K562 (cell line): ENCODE data around the gene CLDN11. TPM values are rescaled to one million over a fixed set of nuclear protein-coding genes. Genes with fewer than 3 reads are reported as not detected.

ENCODE experiments used
- ATAC-seq: fragments of 200-7000 bp; cut with Tn5 transposase; 3 replicates; pipeline ENCODE4 v1.9.1; 2020; ENCODE audit warnings: moderate library complexity
- BruUV-seq: library from RNA; stranded (reverse); fragments of 400-500 nt; replicated peaks from 2 replicates; lab custom pipeline; 2021; lab: Mats Ljungman, UMichigan
- CTCF ChIA-PET: fragments of 300-600 bp; formaldehyde crosslinking; extraction: SDS; loops from one replicate; lab custom pipeline; 2021; ENCODE audit warnings: low intra/inter-chr PET ratio; lab: Yijun Ruan, JAX
- POLR2A ChIA-PET: fragments of 300-600, 350-650 bp; sonication (Branson Sonifier 250); formaldehyde crosslinking; extraction: SDS; loops from one replicate; lab custom pipeline; 2021; ENCODE audit warnings: antibody characterized with exemption, inconsistent platforms; lab: Yijun Ruan, JAX
- DNase-seq, 4 experiments: peaks; one replicate each; pipeline versions ENCODE4 v3.0.0 to v3.0.0-alpha.2; 2011 to 2018; ENCODE audit warnings: low spot score in 3 of 4, mixed read lengths in 3 of 4; ENCODE audit errors: extremely low read depth in 1 of 4
- FAIRE-seq: peaks from 2 replicates; lab custom pipeline; 2011; peaks lifted over from hg19 to GRCh38; lab: Jason Lieb, UNC
- H2AFZ ChIP-seq: 2 replicates; pipeline ENCODE4 v1.6.0; 2011; ENCODE audit warnings: low read depth, low read length, control low read depth, inconsistent platforms
- H3K27ac ChIP-seq: fragments of 200-600 bp; 3 replicates; pipeline ENCODE4 v1.8.0; 2011; ENCODE audit warnings: low read depth, mild to moderate bottlenecking, control low read depth, inconsistent platforms, low read length, moderate library complexity, mixed read lengths; ENCODE audit errors: extremely low read depth
- H3K27me3 ChIP-seq, 2 experiments: fragments of 300-600 bp in 1 of 2; 2 replicates in 1 of 2; 3 replicates in 1 of 2; pipeline versions ENCODE4 v1.6.0 to v1.8.0; 2011; ENCODE audit warnings: inconsistent platforms in 2 of 2, low read length in 2 of 2, mild to moderate bottlenecking in 1 of 2, mixed read lengths in 1 of 2, moderate library complexity in 1 of 2; ENCODE audit not compliant: control insufficient read depth in 2 of 2, insufficient read depth in 2 of 2
- H3K36me3 ChIP-seq: fragments of 300-600 bp; 3 replicates; pipeline ENCODE4 v1.8.0; 2011; ENCODE audit warnings: mild to moderate bottlenecking, low read length, inconsistent platforms; ENCODE audit not compliant: control insufficient read depth, insufficient read depth
- H3K4me1 ChIP-seq, 2 experiments: fragments of 200-600 bp in 1 of 2; replicated peaks in 1 of 2; 2 replicates in 1 of 2; 3 replicates in 1 of 2; pipeline versions ENCODE4 v1.5.1 to v1.8.0; 2011; ENCODE audit warnings: inconsistent platforms in 2 of 2, low read length in 2 of 2, mild to moderate bottlenecking in 1 of 2, mixed read lengths in 1 of 2, moderate library complexity in 1 of 2; ENCODE audit not compliant: control insufficient read depth in 2 of 2, insufficient read depth in 2 of 2
- H3K4me2 ChIP-seq: 2 replicates; pipeline ENCODE4 v1.6.1; 2011; ENCODE audit warnings: low read length, control low read depth, inconsistent platforms, mixed read lengths; ENCODE audit not compliant: insufficient read depth
- H3K4me3 ChIP-seq: fragments of 200-600 bp; sonication (generic), shearing (Covaris generic); 2 replicates; pipeline ENCODE4 v1.5.1; 2016; ENCODE audit warnings: control low read depth, inconsistent platforms
- H3K79me2 ChIP-seq: fragments of 200-600 bp; 3 replicates; pipeline ENCODE4 v1.8.0; 2011; ENCODE audit warnings: low read length, inconsistent platforms; ENCODE audit not compliant: control insufficient read depth, insufficient read depth
- H3K9ac ChIP-seq, 2 experiments: 2 replicates each; pipeline versions ENCODE4 v1.6.0 to v1.6.1; 2011; ENCODE audit warnings: low read depth in 2 of 2, low read length in 2 of 2, control low read depth in 1 of 2, inconsistent platforms in 1 of 2, mild to moderate bottlenecking in 1 of 2, mixed read lengths in 1 of 2; ENCODE audit not compliant: insufficient read depth in 1 of 2
- H3K9me1 ChIP-seq: one replicate; pipeline ENCODE4 v1.6.0; 2011; ENCODE audit warnings: inconsistent platforms, mild to moderate bottlenecking, low read length, moderate library complexity; ENCODE audit not compliant: control insufficient read depth, insufficient read depth
- H3K9me3 ChIP-seq: replicated peaks from 2 replicates; pipeline ENCODE4 v1.5.1; 2011; ENCODE audit warnings: low read depth, low read length, inconsistent platforms; ENCODE audit not compliant: control insufficient read depth, insufficient read depth
- H4K20me1 ChIP-seq: replicated peaks from 2 replicates; pipeline ENCODE4 v1.6.1; 2011; ENCODE audit warnings: low read length, inconsistent platforms, mixed read lengths; ENCODE audit not compliant: control insufficient read depth, insufficient read depth
- CBX2 ChIP-seq: fragments of 200-600 bp; sonication (generic); IDR thresholded peaks from one replicate; pipeline ENCODE4 v1.6.1; 2012; ENCODE audit warnings: mild to moderate bottlenecking, low read length, inconsistent platforms; ENCODE audit not compliant: insufficient read depth, poor library complexity, severe bottlenecking
- ESRRA ChIP-seq: fragments of 450-650 bp; IDR thresholded peaks from 2 replicates; pipeline ENCODE4 v1.6.1; 2014; ENCODE audit warnings: low read depth, mild to moderate bottlenecking, moderate library complexity, borderline replicate concordance
- NR2C2 ChIP-seq, 2 experiments: fragments of 200-800 bp in 1 of 2; sonication (Bioruptor generic) in 1 of 2; sonication (generic) in 1 of 2; formaldehyde crosslinking in 1 of 2; IDR thresholded peaks; 2 replicates each; pipeline versions ENCODE4 v1.6.1 to v1.8.0; 2016 to 2022; ENCODE audit warnings: mild to moderate bottlenecking in 1 of 2, missing compliant biosample characterization in 1 of 2, missing genetic modification characterization in 1 of 2, missing genetic modification reagents in 1 of 2
- PHF21A ChIP-seq: fragments of 450-650 bp; IDR thresholded peaks from 2 replicates; pipeline ENCODE4 v1.6.1; 2017; ENCODE audit warnings: low read depth, borderline replicate concordance
- PML ChIP-seq: IDR thresholded peaks from 2 replicates; pipeline ENCODE4 v1.6.1; 2012; ENCODE audit warnings: low read length, inconsistent platforms
- RBFOX2 ChIP-seq: fragments of 200-400 bp; formaldehyde crosslinking; IDR thresholded peaks from 2 replicates; pipeline ENCODE4 v1.6.1; 2017; ENCODE audit warnings: low read depth, mild to moderate bottlenecking, low read length, moderate library complexity
- SIN3A ChIP-seq, 2 experiments: fragments of 150-350 bp in 1 of 2; IDR thresholded peaks; 2 replicates each; pipeline ENCODE4 v1.6.1; 2011 to 2016; ENCODE audit warnings: borderline replicate concordance in 2 of 2, low read depth in 2 of 2, low read length in 2 of 2, mild to moderate bottlenecking in 2 of 2, moderate library complexity in 2 of 2; ENCODE audit not compliant: control insufficient read depth in 1 of 2
- SMARCA5 ChIP-seq: fragments of 450-650 bp; IDR thresholded peaks from 2 replicates; pipeline ENCODE4 v1.6.1; 2016
- THAP7 ChIP-seq: fragments of 250-450 bp; sonication (Bioruptor Pico); IDR thresholded peaks from 2 replicates; pipeline ENCODE4 v1.5.0; 2021
- ZNF445 ChIP-seq: fragments of 250-450 bp; sonication (Bioruptor Pico); IDR thresholded peaks from 2 replicates; pipeline ENCODE4 v1.4.0; 2020; ENCODE audit warnings: low read depth, mild to moderate bottlenecking, moderate library complexity
- ZSCAN29 ChIP-seq: fragments of 450-650 bp; IDR thresholded peaks from 2 replicates; pipeline ENCODE4 v1.6.1; 2017
- WGBS: fragments of 100-300 bp; shearing (Covaris generic); methylation state at CpG from one replicate; pipeline ENCODE4 v1.1.6; 2016; ENCODE audit warnings: low coverage, mixed read lengths; ENCODE audit not compliant: insufficient coverage; ENCODE audit errors: missing lambda C conversion rate; 5-methylcytosine and 5-hydroxymethylcytosine counted together
- in situ Hi-C: fragments of 300-500 bp; cut with MboI; formaldehyde crosslinking; loops from 4 replicates; pipeline ENCODE4 v1.15.0; 2018; ENCODE audit warnings: inconsistent platforms, mixed read lengths
- intact Hi-C: fragments of 100-400 bp; cut with micrococcal nuclease; formaldehyde crosslinking; loops from 2 replicates; pipeline ENCODE4 v1.14.2; 2022
- polyA plus RNA-seq, 8 experiments: library from polyadenylated mRNA; depleted of rRNA in 4 of 8; stranded (reverse) in 5 of 8; unstranded in 3 of 8; fragments of >200 nt; fragmentation: Nextera tagmentation in 2 of 8; fragmentation: Illumina TruSeq in 1 of 8; extraction: Ambion mirVana in 2 of 8; extraction: Trizol in 1 of 8; gene quantifications; 2 replicates each; pipeline versions ENCODE4 v1.2.1 to v1.2.3, GENCODE V29; 2011 to 2014; ENCODE audit warnings: inconsistent platforms in 1 of 8, missing spikeins in 1 of 8
- total RNA-seq, 7 experiments: library from RNA; depleted of rRNA in 6 of 7; stranded (reverse); fragments of >200 nt in 6 of 7; fragmentation: Illumina TruSeq in 2 of 7; extraction: Trizol in 2 of 7; gene quantifications; 2 replicates each; pipeline versions ENCODE4 v1.2.1 to v1.2.3, GENCODE V29; 2011 to 2021; ENCODE audit warnings: low replicate concordance in 1 of 7
- TF ChIP-seq, protein P1 (sequence below), 2 experiments: IDR thresholded peaks; 2 replicates each; pipeline ENCODE4 v1.6.1; 2011; ENCODE audit warnings: borderline replicate concordance in 1 of 2, control low read depth in 1 of 2, low read depth in 1 of 2, low read length in 1 of 2, mild to moderate bottlenecking in 1 of 2, mixed read lengths in 1 of 2, moderate library complexity in 1 of 2; ENCODE audit not compliant: insufficient read depth in 1 of 2, insufficient read length in 1 of 2, poor library complexity in 1 of 2, severe bottlenecking in 1 of 2; ENCODE audit errors: extremely low read depth in 1 of 2
- TF ChIP-seq, protein P2 (sequence below): sonication (generic); formaldehyde crosslinking; IDR thresholded peaks from 2 replicates; pipeline ENCODE4 v1.8.0; 2022; ENCODE audit warnings: mild to moderate bottlenecking, missing genetic modification reagents, borderline replicate concordance

CLDN11 gene
- total and polyA plus RNA-seq, 9 of the 15 experiments (the other 6 are each of a cell fraction or from before 2014, with no cell fraction given): 0.05 to 0.41 (median 0.18) TPM; not detected in 1

- Histone ChIP-seq H3K4me1 (peaks cover 3 to 6% of the 10 kb centered on the region in 2 experiments; a peak in 2 of 5 replicates), H3K9me1 (no peaks in the 10 kb centered on the region), H3K27me3 (peaks cover 0 to 8% of the 10 kb centered on the region in 2 experiments; a peak in 1 of 5 replicates), H3K9me3 (no peaks in the 10 kb centered on the region), H4K20me1 (no peaks in the 10 kb centered on the region), H3K36me3 (no peaks in the 10 kb centered on the region), H3K79me2 (no peaks in the 10 kb centered on the region), H3K4me3 (no peak overlapping the region), H3K4me2 (no peak overlapping the region), H3K9ac (no peak overlapping the region), H2AFZ (peak overlapping the region; percentile 34; the same call in 1 of the 2 replicates), H3K27ac (no peak overlapping the region)
- ATAC-seq: no peak
- POLR2A ChIA-PET: no interaction called here
- CTCF ChIA-PET: no interaction called here
- 23% methylated on average over 4 of the region's 4 CpGs for WGBS
- TF ChIP-seq CBX2 (no peak), PML (no peak), ESRRA (no peak), SMARCA5 (no peak), RBFOX2 (no peak), NR2C2 (CRISPR knock-in tag; IDR thresholded peaks at IDR 0.05) (no peak), NR2C2 (tag; IDR thresholded peaks at IDR 0.05) (no peak), THAP7 (CRISPR knock-in tag) (no peak), ZNF445 (CRISPR knock-in tag) (no peak), PHF21A (no peak), ZSCAN29 (no peak), SIN3A (IDR thresholded peaks at IDR 0.05; ENCODE audit: borderline replicate concordance in 2 of 2, control insufficient read depth in 1 of 2, low read depth in 2 of 2, low read length in 2 of 2) (no peak)
- TF ChIP-seq, protein P1, sequence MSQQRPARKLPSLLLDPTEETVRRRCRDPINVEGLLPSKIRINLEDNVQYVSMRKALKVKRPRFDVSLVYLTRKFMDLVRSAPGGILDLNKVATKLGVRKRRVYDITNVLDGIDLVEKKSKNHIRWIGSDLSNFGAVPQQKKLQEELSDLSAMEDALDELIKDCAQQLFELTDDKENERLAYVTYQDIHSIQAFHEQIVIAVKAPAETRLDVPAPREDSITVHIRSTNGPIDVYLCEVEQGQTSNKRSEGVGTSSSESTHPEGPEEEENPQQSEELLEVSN (IDR thresholded peaks at IDR 0.05; ENCODE audit: borderline replicate concordance in 1 of 2, extremely low read depth in 1 of 2, insufficient read depth in 1 of 2, insufficient read length in 1 of 2, low read depth in 1 of 2, low read length in 1 of 2, poor library complexity in 1 of 2, severe bottlenecking in 1 of 2): no peak
- TF ChIP-seq, protein P2, sequence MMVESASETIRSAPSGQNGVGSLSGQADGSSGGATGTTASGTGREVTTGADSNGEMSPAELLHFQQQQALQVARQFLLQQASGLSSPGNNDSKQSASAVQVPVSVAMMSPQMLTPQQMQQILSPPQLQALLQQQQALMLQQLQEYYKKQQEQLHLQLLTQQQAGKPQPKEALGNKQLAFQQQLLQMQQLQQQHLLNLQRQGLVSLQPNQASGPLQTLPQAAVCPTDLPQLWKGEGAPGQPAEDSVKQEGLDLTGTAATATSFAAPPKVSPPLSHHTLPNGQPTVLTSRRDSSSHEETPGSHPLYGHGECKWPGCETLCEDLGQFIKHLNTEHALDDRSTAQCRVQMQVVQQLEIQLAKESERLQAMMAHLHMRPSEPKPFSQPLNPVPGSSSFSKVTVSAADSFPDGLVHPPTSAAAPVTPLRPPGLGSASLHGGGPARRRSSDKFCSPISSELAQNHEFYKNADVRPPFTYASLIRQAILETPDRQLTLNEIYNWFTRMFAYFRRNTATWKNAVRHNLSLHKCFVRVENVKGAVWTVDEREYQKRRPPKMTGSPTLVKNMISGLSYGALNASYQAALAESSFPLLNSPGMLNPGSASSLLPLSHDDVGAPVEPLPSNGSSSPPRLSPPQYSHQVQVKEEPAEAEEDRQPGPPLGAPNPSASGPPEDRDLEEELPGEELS (CRISPR knock-in tag): no peak
- in situ Hi-C loops (no loop called here), intact Hi-C loops (no loop called here)
- no TSS peak for BruUV-seq
- no peak for DNase-seq
- FAIRE-seq: no peak
These were observed 22.7 kb downstream of the CLDN11 start for GRCh38 chr3:170441412-170441811.
